Stimulated activated CD8-positive, alpha-beta memory T cell treated with anti-CD3 and anti-CD28 coated beads, Interleukin-4, amount 100 ng/mL, for 4 hours (primary cell): Measurements from ENCODE around the gene HELZ.
"Not testable (repeated sequence)": the region's sequence is repeated elsewhere in the genome, so short reads cannot be mapped to it uniquely, and the experiment has no call there.

ENCODE experiments used
- DNase-seq, 2 donors: peaks; one replicate each; pipeline ENCODE4 v3.0.0-alpha.2; 2020; ENCODE audit warnings: low read depth in 2 of 2, low spot score in 1 of 2

HELZ gene

GRCh38 chr17:67265436-67266019 is 20.5 kb upstream of the HELZ start:
- DNase-seq = no peak

- DNase-seq = no peak
Measured at GRCh38 chr17:67262435-67263117, 17.6 kb upstream of the HELZ start.

- DNase-seq = no peak
Measured at GRCh38 chr17:67260170-67260987, 15.4 kb upstream of the HELZ start.

- DNase-seq = no peak
Measured at GRCh38 chr17:67258821-67259468, 13.9 kb upstream of the HELZ start.

- DNase-seq = no peak
Measured at GRCh38 chr17:67256075-67256732, 11.2 kb upstream of the HELZ start.

GRCh38 chr17:67253384-67253783 is 8.4 kb upstream of the HELZ start:
- no peak for DNase-seq

GRCh38 chr17:67251586-67251985 is 6.6 kb upstream of the HELZ start:
- DNase-seq = not testable (repeated sequence)

GRCh38 chr17:67248291-67248690 is 3.3 kb upstream of the HELZ start:
- no peak for DNase-seq

GRCh38 chr17:67247416-67247900 is 2.5 kb upstream of the HELZ start:
- DNase-seq = no peak

GRCh38 chr17:67246653-67247415 is 1.8 kb upstream of the HELZ start:
- DNase-seq = no peak

GRCh38 chr17:67246403-67246652 is 1.3 kb upstream of the HELZ start:
- DNase-seq = no peak

GRCh38 chr17:67245694-67246402 is 852 bp upstream of the HELZ start:
- no peak for DNase-seq

GRCh38 chr17:67244431-67245072 is 444 bp downstream of the HELZ start:
- DNase-seq = no peak

- no peak for DNase-seq
Measured at GRCh38 chr17:67243284-67243683, 1.7 kb downstream of the HELZ start.

- DNase-seq = no peak
Measured at GRCh38 chr17:67241719-67242341, 3.2 kb downstream of the HELZ start.

- no peak for DNase-seq
Measured at GRCh38 chr17:67239597-67239996, 5.4 kb downstream of the HELZ start.

GRCh38 chr17:67238991-67239390 is 6.0 kb downstream of the HELZ start:
- no peak for DNase-seq

GRCh38 chr17:67232441-67232840 is 12.6 kb downstream of the HELZ start:
- no peak for DNase-seq
